ENCODE results near the gene LUZP2. TPM values are rescaled to one million over a fixed set of nuclear protein-coding genes. Genes with fewer than 3 reads are reported as not detected.

Gene LUZP2
- total and polyA plus RNA-seq, 2 donors (not counting 1 experiment from before 2014, with no cell fraction given): not detected

GRCh38 chr11:24709928-24710565 lies 213.2 kb downstream of the LUZP2 start:
- no peak overlapping the region for H3K4me3 ChIP-seq (ENCODE audit: control extremely low read depth in 1 of 5, extremely low read depth in 1 of 5, insufficient read depth in 1 of 5, low read depth in 2 of 5, low read length in 4 of 5)
- no CpG with 5 or more reads among the region's 2 CpGs for WGBS (ENCODE audit: insufficient coverage)
- Mint-ChIP-seq H3K27me3 (no peaks in the 10 kb centered on the region), H3K4me3 (no peak overlapping the region), H3K27ac (no peak overlapping the region), H3K9me3 (ENCODE audit: insufficient read depth) (peaks cover 3% of the 10 kb centered on the region), H3K4me1 (peaks cover 2% of the 10 kb centered on the region)
- H3K27me3 ChIP-seq (replicated peaks in 1 of 4; ENCODE audit: control extremely low read depth in 1 of 4, control insufficient read depth in 3 of 4, insufficient read depth in 4 of 4, low read length in 3 of 4): no peaks in the 10 kb centered on the region
- H3K4me2 ChIP-seq (replicated peaks; ENCODE audit: low read depth, low read length, poor library complexity, severe bottlenecking): no peak overlapping the region
- H4K20me1 ChIP-seq (ENCODE audit: control insufficient read depth, insufficient read depth, low read length, poor library complexity, severe bottlenecking): no peaks in the 10 kb centered on the region
- H3K9ac ChIP-seq (ENCODE audit: low read length): no peak overlapping the region
- no peaks in the 10 kb centered on the region for H3K4me1 ChIP-seq (ENCODE audit: control insufficient read depth in 2 of 2, insufficient read depth in 2 of 2, low read length in 2 of 2)
- no peak overlapping the region for H3K27ac ChIP-seq (ENCODE audit: low read length in 2 of 2)
- ChIA-PET CTCF (no interaction called here), POLR2A (no interaction called here)
- ATAC-seq (ENCODE audit: low read depth) (no peak), DNase-seq (no peak)
- TF ChIP-seq, protein P1, sequence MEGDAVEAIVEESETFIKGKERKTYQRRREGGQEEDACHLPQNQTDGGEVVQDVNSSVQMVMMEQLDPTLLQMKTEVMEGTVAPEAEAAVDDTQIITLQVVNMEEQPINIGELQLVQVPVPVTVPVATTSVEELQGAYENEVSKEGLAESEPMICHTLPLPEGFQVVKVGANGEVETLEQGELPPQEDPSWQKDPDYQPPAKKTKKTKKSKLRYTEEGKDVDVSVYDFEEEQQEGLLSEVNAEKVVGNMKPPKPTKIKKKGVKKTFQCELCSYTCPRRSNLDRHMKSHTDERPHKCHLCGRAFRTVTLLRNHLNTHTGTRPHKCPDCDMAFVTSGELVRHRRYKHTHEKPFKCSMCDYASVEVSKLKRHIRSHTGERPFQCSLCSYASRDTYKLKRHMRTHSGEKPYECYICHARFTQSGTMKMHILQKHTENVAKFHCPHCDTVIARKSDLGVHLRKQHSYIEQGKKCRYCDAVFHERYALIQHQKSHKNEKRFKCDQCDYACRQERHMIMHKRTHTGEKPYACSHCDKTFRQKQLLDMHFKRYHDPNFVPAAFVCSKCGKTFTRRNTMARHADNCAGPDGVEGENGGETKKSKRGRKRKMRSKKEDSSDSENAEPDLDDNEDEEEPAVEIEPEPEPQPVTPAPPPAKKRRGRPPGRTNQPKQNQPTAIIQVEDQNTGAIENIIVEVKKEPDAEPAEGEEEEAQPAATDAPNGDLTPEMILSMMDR (IDR thresholded peaks at IDR 0.05): no peak
- TF ChIP-seq EZH2 (IDR thresholded peaks at IDR 0.05; ENCODE audit: borderline replicate concordance, insufficient read depth, low read depth, low read length, poor library complexity, severe bottlenecking): no peak
- intact Hi-C loops (cut with micrococcal nuclease): no loop called here
- H3K79me2 ChIP-seq (ENCODE audit: control insufficient read depth, insufficient read depth, low read length): no peaks in the 10 kb centered on the region
- H2AFZ ChIP-seq (ENCODE audit: insufficient read depth, low read depth, low read length, poor library complexity, severe bottlenecking): no peak overlapping the region
- no peaks in the 10 kb centered on the region for H3K36me3 ChIP-seq (replicated peaks in 1 of 2; ENCODE audit: control extremely low read depth in 1 of 2, control insufficient read depth in 1 of 2, extremely low read depth in 1 of 2, insufficient read depth in 2 of 2, low read length in 1 of 2)
- no peaks in the 10 kb centered on the region for H3K9me3 ChIP-seq (ENCODE audit: control extremely low read depth in 1 of 3, control insufficient read depth in 2 of 3, insufficient read depth in 1 of 3, low read length in 2 of 3)

- H3K79me2 ChIP-seq (ENCODE audit: control insufficient read depth, insufficient read depth, low read length): no peaks in the 10 kb centered on the region
- no peaks in the 10 kb centered on the region for H3K4me1 ChIP-seq (ENCODE audit: control insufficient read depth in 2 of 2, insufficient read depth in 2 of 2, low read length in 2 of 2)
- H3K9ac ChIP-seq (ENCODE audit: low read length): no peak overlapping the region
- H4K20me1 ChIP-seq (ENCODE audit: control insufficient read depth, insufficient read depth, low read length, poor library complexity, severe bottlenecking): no peaks in the 10 kb centered on the region
- no peaks in the 10 kb centered on the region for H3K36me3 ChIP-seq (replicated peaks in 1 of 2; ENCODE audit: control extremely low read depth in 1 of 2, control insufficient read depth in 1 of 2, extremely low read depth in 1 of 2, insufficient read depth in 2 of 2, low read length in 1 of 2)
- H2AFZ ChIP-seq (ENCODE audit: insufficient read depth, low read depth, low read length, poor library complexity, severe bottlenecking): no peak overlapping the region
- H3K9me3 ChIP-seq (ENCODE audit: control extremely low read depth in 1 of 3, control insufficient read depth in 2 of 3, insufficient read depth in 1 of 3, low read length in 2 of 3): peaks cover 0 to 3% (median 0%) of the 10 kb centered on the region in 3 donors
- H3K27ac ChIP-seq (ENCODE audit: low read length in 2 of 2): no peak overlapping the region
- intact Hi-C loops (cut with micrococcal nuclease): no loop called here
- no peak for DNase-seq
- H3K4me3 Mint-ChIP-seq: no peak overlapping the region
- TF ChIP-seq, protein P1 (IDR thresholded peaks at IDR 0.05): no peak
- no peak for TF ChIP-seq EZH2 (IDR thresholded peaks at IDR 0.05; ENCODE audit: borderline replicate concordance, insufficient read depth, low read depth, low read length, poor library complexity, severe bottlenecking)
- no CpG with 5 or more reads among the region's 1 CpG for WGBS (ENCODE audit: insufficient coverage)
- ChIA-PET CTCF (no interaction called here), POLR2A (no interaction called here)
- no peaks in the 10 kb centered on the region for H3K9me3 Mint-ChIP-seq (ENCODE audit: insufficient read depth)
- H3K4me2 ChIP-seq (replicated peaks; ENCODE audit: low read depth, low read length, poor library complexity, severe bottlenecking): no peak overlapping the region
- no peak for ATAC-seq (ENCODE audit: low read depth)
- H3K27me3 ChIP-seq (replicated peaks in 1 of 4; ENCODE audit: control extremely low read depth in 1 of 4, control insufficient read depth in 3 of 4, insufficient read depth in 4 of 4, low read length in 3 of 4): no peaks in the 10 kb centered on the region
- H3K27me3 Mint-ChIP-seq: no peaks in the 10 kb centered on the region
- H3K27ac Mint-ChIP-seq: no peak overlapping the region
- peaks cover 2% of the 10 kb centered on the region for H3K4me1 Mint-ChIP-seq
- H3K4me3 ChIP-seq (ENCODE audit: control extremely low read depth in 1 of 5, extremely low read depth in 1 of 5, insufficient read depth in 1 of 5, low read depth in 2 of 5, low read length in 4 of 5): no peak overlapping the region
These were observed 217.7 kb downstream of the LUZP2 start for GRCh38 chr11:24714601-24715000.
